ENCODE data around the gene FEZF1.

FEZF1 gene

GRCh38 chr7:122261016-122261415 lies 43.5 kb downstream of the FEZF1 start:
- no peak for TF ChIP-seq FOXP2 (optimal IDR thresholded peaks at IDR 0.05; ENCODE audit: borderline replicate concordance, extremely low read depth, extremely low read length, insufficient read depth)
- TF ChIP-seq POLR2AphosphoS5 (IDR thresholded peaks at IDR 0.05; ENCODE audit: low read depth, low read length), result no peak
- TF ChIP-seq SIN3A (IDR thresholded peaks at IDR 0.05; ENCODE audit: borderline replicate concordance, insufficient read depth, low read length), result no peak
- TF ChIP-seq REST (IDR thresholded peaks at IDR 0.05; ENCODE audit: insufficient read depth in 1 of 2, low read depth in 2 of 2, low read length in 2 of 2), result no peak
- no peak for TF ChIP-seq TAF1 (IDR thresholded peaks at IDR 0.05; ENCODE audit: borderline replicate concordance, insufficient read depth, low read length)

- TF ChIP-seq FOXP2 (optimal IDR thresholded peaks at IDR 0.05; ENCODE audit: borderline replicate concordance, extremely low read depth, extremely low read length, insufficient read depth) (no peak), REST (IDR thresholded peaks at IDR 0.05; ENCODE audit: insufficient read depth in 1 of 2, low read depth in 2 of 2, low read length in 2 of 2) (no peak), TAF1 (IDR thresholded peaks at IDR 0.05; ENCODE audit: borderline replicate concordance, insufficient read depth, low read length) (no peak), SIN3A (IDR thresholded peaks at IDR 0.05; ENCODE audit: borderline replicate concordance, insufficient read depth, low read length) (no peak), POLR2AphosphoS5 (IDR thresholded peaks at IDR 0.05; ENCODE audit: low read depth, low read length) (no peak)
Observed at GRCh38 chr7:122260336-122260735, 44.2 kb downstream of the FEZF1 start.

GRCh38 chr7:122258971-122259370 lies 45.6 kb downstream of the FEZF1 start:
- TF ChIP-seq SIN3A (IDR thresholded peaks at IDR 0.05; ENCODE audit: borderline replicate concordance, insufficient read depth, low read length) (no peak), TAF1 (IDR thresholded peaks at IDR 0.05; ENCODE audit: borderline replicate concordance, insufficient read depth, low read length) (no peak), FOXP2 (optimal IDR thresholded peaks at IDR 0.05; ENCODE audit: borderline replicate concordance, extremely low read depth, extremely low read length, insufficient read depth) (no peak), POLR2AphosphoS5 (IDR thresholded peaks at IDR 0.05; ENCODE audit: low read depth, low read length) (no peak), REST (IDR thresholded peaks at IDR 0.05; ENCODE audit: insufficient read depth in 1 of 2, low read depth in 2 of 2, low read length in 2 of 2) (no peak)

GRCh38 chr7:122257056-122257455 lies 47.5 kb downstream of the FEZF1 start:
- no peak for TF ChIP-seq REST (IDR thresholded peaks at IDR 0.05; ENCODE audit: insufficient read depth in 1 of 2, low read depth in 2 of 2, low read length in 2 of 2)

GRCh38 chr7:122256046-122256445 lies 48.5 kb downstream of the FEZF1 start:
- TF ChIP-seq SIN3A (IDR thresholded peaks at IDR 0.05; ENCODE audit: borderline replicate concordance, insufficient read depth, low read length), result no peak
- no peak for TF ChIP-seq TAF1 (IDR thresholded peaks at IDR 0.05; ENCODE audit: borderline replicate concordance, insufficient read depth, low read length)
- no peak for TF ChIP-seq REST (IDR thresholded peaks at IDR 0.05; ENCODE audit: insufficient read depth in 1 of 2, low read depth in 2 of 2, low read length in 2 of 2)

Data from PFSK-1 (cell line).